Neutrophil (primary cell): Measurements from ENCODE around the gene BNIP3.

Experiments
- H3K27ac ChIP-seq: fragments of 200-600 bp; sonication (generic); 2 replicates; pipeline ENCODE4 v1.5.1; 2016; ENCODE audit warnings: mild to moderate bottlenecking, moderate library complexity
- H3K27me3 ChIP-seq: fragments of 200-600 bp; sonication (generic); 2 replicates; pipeline ENCODE4 v1.6.0; 2016; ENCODE audit warnings: mild to moderate bottlenecking
- H3K36me3 ChIP-seq: fragments of 200-600 bp; sonication (generic); 2 replicates; pipeline ENCODE4 v1.5.1; 2017
- H3K4me1 ChIP-seq, 2 experiments: fragments of 200-600 bp in 1 of 2; sonication (generic) in 1 of 2; 1 replicate in 1 of 2; 2 replicates in 1 of 2; pipeline versions ENCODE4 v1.5.1 to v1.6.1; 2013 to 2016; ENCODE audit warnings: low read depth in 1 of 2, low read length in 1 of 2, mild to moderate bottlenecking in 1 of 2, moderate library complexity in 1 of 2; ENCODE audit not compliant: control insufficient read depth in 1 of 2, insufficient read depth in 1 of 2
- H3K4me3 ChIP-seq, 2 experiments: fragments of 200-600 bp in 1 of 2; sonication (generic) in 1 of 2; 1 replicate in 1 of 2; 2 replicates in 1 of 2; pipeline ENCODE4 v1.5.1; 2013 to 2016; ENCODE audit warnings: low read depth in 1 of 2, low read length in 1 of 2, mild to moderate bottlenecking in 1 of 2, moderate library complexity in 1 of 2
- H3K9me3 ChIP-seq: fragments of 200-600 bp; sonication (generic); 2 replicates; pipeline ENCODE4 v1.5.1; 2016
- CTCF ChIP-seq: fragments of 200-600 bp; sonication (generic); IDR thresholded peaks from 2 replicates; pipeline ENCODE4 v1.5.1; 2016; ENCODE audit warnings: antibody characterized with exemption

Gene BNIP3

GRCh38 chr10:131929122-131929845 lies 52.4 kb downstream of the BNIP3 start:
- Histone ChIP-seq H3K27ac (no peak overlapping the region), H3K36me3 (peaks cover 6% of the 10 kb centered on the region), H3K9me3 (no peaks in the 10 kb centered on the region), H3K27me3 (no peaks in the 10 kb centered on the region), H3K4me3 (no peak overlapping the region), H3K4me1 (peaks cover 24 to 28% of the 10 kb centered on the region in 2 experiments)
- no peak for TF ChIP-seq CTCF

DNA sequence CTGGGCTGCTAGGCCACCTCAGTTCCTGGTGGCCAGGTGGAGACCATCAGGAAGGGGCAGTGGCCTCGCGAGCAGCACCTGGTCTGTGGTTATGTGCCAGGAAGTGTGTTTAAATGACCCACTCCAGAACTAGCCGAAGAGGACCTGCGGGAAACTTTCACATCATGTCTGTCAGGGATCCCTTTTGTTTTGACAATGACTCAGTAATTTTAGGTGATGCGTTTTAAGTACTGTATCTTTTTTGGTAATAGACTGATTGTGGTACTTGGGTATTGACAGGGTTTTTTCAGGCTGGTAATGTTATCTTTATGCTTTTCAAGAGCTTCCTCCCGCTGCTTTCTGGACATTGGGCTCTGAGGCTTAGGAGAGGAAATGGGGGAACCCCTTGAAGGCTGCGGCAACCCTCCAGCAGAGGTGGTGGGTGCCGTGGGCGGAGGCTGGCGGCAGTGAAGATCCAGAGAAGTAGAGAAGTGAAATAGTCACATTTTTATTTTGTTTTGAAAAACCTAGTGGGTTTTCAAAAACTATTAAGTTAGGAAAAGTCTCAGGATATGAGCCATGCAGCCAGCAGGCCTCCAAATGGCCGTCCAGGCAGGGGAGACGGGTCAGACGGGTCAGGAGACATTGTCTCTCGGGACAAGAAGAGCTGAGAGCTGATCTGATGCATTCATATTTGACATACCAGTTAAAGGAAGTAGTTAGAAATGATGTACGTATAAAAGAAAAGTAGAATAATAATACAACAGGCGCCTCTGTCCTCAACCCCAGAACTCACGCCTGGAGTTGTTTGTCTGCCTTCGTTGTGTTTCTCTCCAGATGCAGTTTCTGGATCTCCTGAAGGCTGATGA lies 53.3 kb downstream of the BNIP3 start:
- no peak overlapping the region for H3K4me3 ChIP-seq
- peaks cover 26 to 29% of the 10 kb centered on the region in 2 experiments for H3K4me1 ChIP-seq
- no peak for TF ChIP-seq CTCF
- H3K9me3 ChIP-seq, result no peaks in the 10 kb centered on the region
- peaks cover 5% of the 10 kb centered on the region for H3K36me3 ChIP-seq
- H3K27me3 ChIP-seq, result no peaks in the 10 kb centered on the region
- H3K27ac ChIP-seq, result peak overlapping the region; percentile 51

GRCh38 chr10:131926743-131927595 lies 54.8 kb downstream of the BNIP3 start:
- Histone ChIP-seq H3K27ac (no peak overlapping the region), H3K27me3 (no peaks in the 10 kb centered on the region), H3K36me3 (peaks cover 2% of the 10 kb centered on the region), H3K9me3 (no peaks in the 10 kb centered on the region), H3K4me3 (no peak overlapping the region), H3K4me1 (peaks cover 26 to 33% of the 10 kb centered on the region in 2 experiments)
- TF ChIP-seq CTCF, result no peak

DNA sequence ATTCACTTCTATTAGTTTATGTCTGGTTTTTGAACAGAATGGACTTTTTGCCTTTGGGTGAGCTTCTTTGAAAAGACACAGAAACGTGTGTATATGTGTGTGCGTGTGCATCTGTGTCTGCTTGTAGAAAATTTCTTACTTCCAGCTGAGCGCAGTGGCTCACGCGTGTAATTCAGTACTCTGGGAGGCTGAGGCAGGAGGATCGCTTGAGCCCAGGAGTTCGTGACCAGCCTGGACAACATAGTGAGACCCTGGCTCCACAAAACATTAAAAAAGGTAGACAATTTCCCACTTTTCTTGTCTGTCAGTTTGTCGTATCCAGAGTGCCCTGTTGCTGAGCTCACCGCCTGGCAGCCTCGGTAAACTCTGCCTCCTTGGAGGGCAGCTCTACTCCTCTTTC lies 55.5 kb downstream of the BNIP3 start:
- Histone ChIP-seq H3K4me1 (peaks cover 26 to 33% of the 10 kb centered on the region in 2 experiments), H3K9me3 (no peaks in the 10 kb centered on the region), H3K27ac (no peak overlapping the region), H3K4me3 (no peak overlapping the region), H3K27me3 (no peaks in the 10 kb centered on the region), H3K36me3 (no peaks in the 10 kb centered on the region)
- TF ChIP-seq CTCF, result no peak

DNA sequence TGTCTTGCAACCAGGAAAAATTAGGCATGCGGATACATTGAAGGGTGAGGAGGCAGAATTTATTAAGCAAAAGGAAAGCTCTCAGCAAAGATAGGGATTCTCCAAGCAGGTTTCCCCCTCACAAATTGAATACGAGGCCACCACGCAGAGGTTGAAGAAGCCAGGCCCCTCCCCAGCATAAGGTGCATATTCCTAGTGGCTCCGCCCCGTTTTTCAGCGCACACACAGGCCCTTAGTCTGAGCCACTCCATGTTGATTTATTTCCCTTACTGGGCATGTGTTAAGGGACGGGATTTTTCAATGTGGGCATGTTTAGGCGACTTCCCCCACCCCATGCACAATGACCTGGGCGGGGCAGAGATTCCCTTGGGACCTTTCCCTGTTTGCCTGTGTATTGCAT lies 56.0 kb downstream of the BNIP3 start:
- Histone ChIP-seq H3K4me3 (peak overlapping the region in 1 of 2 experiments; percentile 2), H3K27ac (peak overlapping the region; percentile 73), H3K4me1 (peaks cover 26 to 33% of the 10 kb centered on the region in 2 experiments), H3K36me3 (no peaks in the 10 kb centered on the region), H3K27me3 (no peaks in the 10 kb centered on the region), H3K9me3 (no peaks in the 10 kb centered on the region)
- TF ChIP-seq CTCF, result no peak
